H1 (cell line): Measurements from ENCODE around the gene MYLK2. TPM values are rescaled to one million over a fixed set of nuclear protein-coding genes. Genes with fewer than 3 reads are reported as not detected.

Experiments used
- CTCF ChIA-PET: fragments of 300-600 bp; sonication (Branson Sonifier 250); formaldehyde crosslinking; loops from one replicate; lab custom pipeline; 2021; ENCODE audit not compliant: partially characterized antibody; lab: Charles Lee
- POLR2A ChIA-PET: fragments of 300-600 bp; sonication (Branson Sonifier 250); formaldehyde crosslinking; loops from one replicate; lab custom pipeline; 2021; ENCODE audit warnings: inconsistent platforms; ENCODE audit not compliant: partially characterized antibody; lab: Charles Lee
- DNase-seq, 2 experiments: peaks; one replicate each; pipeline versions ENCODE4 v3.0.0 to v3.0.0-alpha.2; 2010 to 2022; ENCODE audit warnings: low spot score in 2 of 2, low read depth in 1 of 2, mixed read lengths in 1 of 2
- FAIRE-seq: peaks from 2 replicates; lab custom pipeline; 2011; peaks lifted over from hg19 to GRCh38; lab: Jason Lieb, UNC
- H2AFZ ChIP-seq: 2 replicates; pipeline ENCODE4 v1.8.1; 2012; ENCODE audit warnings: low read length, inconsistent platforms
- H2AK5ac ChIP-seq: 2 replicates; pipeline ENCODE4 v1.6.1; 2013; ENCODE audit warnings: low read depth, low read length
- H2BK120ac ChIP-seq: replicated peaks from 2 replicates; pipeline ENCODE3; 2013; ENCODE audit warnings: low read depth, low read length, inconsistent platforms
- H2BK12ac ChIP-seq: 2 replicates; pipeline ENCODE4 v1.6.1; 2013; ENCODE audit warnings: low read depth, low read length
- H2BK15ac ChIP-seq: 2 replicates; pipeline ENCODE4 v1.6.1; 2013; ENCODE audit warnings: low read length
- H2BK20ac ChIP-seq: 2 replicates; pipeline ENCODE4 v1.6.1; 2013; ENCODE audit warnings: low read length
- H2BK5ac ChIP-seq: 2 replicates; pipeline ENCODE4 v1.6.1; 2013; ENCODE audit warnings: low read depth, low read length
- H3K14ac ChIP-seq: 2 replicates; pipeline ENCODE4 v1.6.1; 2013; ENCODE audit warnings: inconsistent platforms; ENCODE audit not compliant: insufficient read length
- H3K18ac ChIP-seq: 2 replicates; pipeline ENCODE4 v1.6.1; 2013; ENCODE audit warnings: low read length; ENCODE audit errors: extremely low read depth
- H3K23ac ChIP-seq: 2 replicates; pipeline ENCODE4 v1.6.1; 2013; ENCODE audit warnings: inconsistent platforms; ENCODE audit not compliant: insufficient read length
- H3K23me2 ChIP-seq: 2 replicates; pipeline ENCODE4 v1.6.1; 2013; ENCODE audit warnings: low read depth, low read length
- H3K27ac ChIP-seq: 2 replicates; pipeline ENCODE4 v1.6.1; 2011; ENCODE audit warnings: low read depth, low read length, inconsistent platforms
- H3K27me3 ChIP-seq, 4 experiments: replicated peaks in 1 of 4; 1 replicate in 1 of 4; 2 replicates in 3 of 4; pipeline versions ENCODE4 v1.6.1 to v1.8.1; 2011 to 2013; ENCODE audit warnings: low read length in 3 of 4, mild to moderate bottlenecking in 3 of 4, inconsistent platforms in 2 of 4, mixed read lengths in 2 of 4, moderate library complexity in 1 of 4; ENCODE audit not compliant: control insufficient read depth in 3 of 4, insufficient read depth in 3 of 4; ENCODE audit errors: extremely low read depth in 1 of 4
- H3K36me3 ChIP-seq, 4 experiments: 2 replicates each; pipeline versions ENCODE4 v1.6.1 to v1.8.1; 2011 to 2013; ENCODE audit warnings: mild to moderate bottlenecking in 4 of 4, low read length in 3 of 4, moderate library complexity in 2 of 4, control low read depth in 1 of 4, inconsistent platforms in 1 of 4; ENCODE audit not compliant: insufficient read depth in 4 of 4, control insufficient read depth in 2 of 4
- H3K4ac ChIP-seq: replicated peaks from 2 replicates; pipeline ENCODE3; 2013; ENCODE audit warnings: low read length, low read depth, mixed read lengths, inconsistent platforms; ENCODE audit not compliant: insufficient read length
- H3K4me1 ChIP-seq, 4 experiments: replicated peaks in 1 of 4; 1 replicate in 1 of 4; 2 replicates in 3 of 4; pipeline versions ENCODE4 v1.6.1 to v1.8.1; 2011 to 2013; ENCODE audit warnings: low read length in 3 of 4, inconsistent platforms in 2 of 4, mixed read lengths in 1 of 4; ENCODE audit not compliant: insufficient read depth in 4 of 4, control insufficient read depth in 3 of 4
- H3K4me2 ChIP-seq, 2 experiments: 2 replicates each; pipeline versions ENCODE4 v1.6.1 to v1.8.1; 2011 to 2013; ENCODE audit warnings: low read depth in 2 of 2, low read length in 2 of 2, control low read depth in 1 of 2, inconsistent platforms in 1 of 2, mild to moderate bottlenecking in 1 of 2; ENCODE audit not compliant: insufficient read depth in 1 of 2
- H3K4me3 ChIP-seq, 4 experiments: fragments of 200-600, 300-600 bp in 1 of 4; sonication (generic), shearing (Covaris generic), sonication (Bioruptor Twin) in 1 of 4; 2 replicates each; pipeline versions ENCODE4 v1.5.1 to v1.8.1; 2011 to 2016; ENCODE audit warnings: low read length in 4 of 4, low read depth in 3 of 4, control low read depth in 2 of 4, inconsistent platforms in 2 of 4, mild to moderate bottlenecking in 2 of 4, mixed read lengths in 1 of 4, moderate library complexity in 1 of 4; ENCODE audit not compliant: insufficient read depth in 2 of 4; ENCODE audit errors: extremely low read depth in 1 of 4
- H3K56ac ChIP-seq: replicated peaks from 2 replicates; pipeline ENCODE3; 2013; ENCODE audit warnings: low read depth, mild to moderate bottlenecking, mixed read lengths, low read length, inconsistent platforms; ENCODE audit not compliant: insufficient read length
- H3K79me1 ChIP-seq: 2 replicates; pipeline ENCODE4 v1.6.1; 2013; ENCODE audit warnings: low read depth, low read length, control low read depth
- H3K79me2 ChIP-seq, 2 experiments: 2 replicates each; pipeline versions ENCODE4 v1.6.1 to v1.8.1; 2012 to 2013; ENCODE audit warnings: low read length in 2 of 2, mild to moderate bottlenecking in 2 of 2, inconsistent platforms in 1 of 2; ENCODE audit not compliant: insufficient read depth in 2 of 2, control insufficient read depth in 1 of 2
- H3K9ac ChIP-seq, 4 experiments: replicated peaks in 1 of 4; 1 replicate in 1 of 4; 2 replicates in 3 of 4; pipeline versions ENCODE4 v1.6.1 to v1.8.1; 2011 to 2013; ENCODE audit warnings: low read depth in 3 of 4, low read length in 3 of 4, control low read depth in 2 of 4, mild to moderate bottlenecking in 2 of 4, moderate library complexity in 2 of 4, inconsistent platforms in 1 of 4; ENCODE audit errors: extremely low read depth in 1 of 4
- H3K9me3 ChIP-seq, 2 experiments: 2 replicates each; pipeline versions ENCODE4 v1.6.1 to v1.8.1; 2012 to 2013; ENCODE audit warnings: mild to moderate bottlenecking in 2 of 2, moderate library complexity in 2 of 2, control low read depth in 1 of 2, inconsistent platforms in 1 of 2, low read depth in 1 of 2, low read length in 1 of 2, mixed read lengths in 1 of 2; ENCODE audit not compliant: insufficient read depth in 2 of 2
- H4K20me1 ChIP-seq, 2 experiments: replicated peaks in 1 of 2; 2 replicates each; pipeline versions ENCODE3 to v1.8.1; 2011 to 2013; ENCODE audit warnings: inconsistent platforms in 2 of 2, low read length in 2 of 2, mild to moderate bottlenecking in 1 of 2; ENCODE audit not compliant: insufficient read depth in 2 of 2, control insufficient read depth in 1 of 2
- H4K5ac ChIP-seq: 2 replicates; pipeline ENCODE4 v1.6.1; 2013; ENCODE audit warnings: low read length, low read depth, mixed read lengths, inconsistent platforms; ENCODE audit not compliant: insufficient read length
- H4K8ac ChIP-seq: 2 replicates; pipeline ENCODE4 v1.8.0; 2013; ENCODE audit warnings: mild to moderate bottlenecking, moderate library complexity, low read length, inconsistent platforms; ENCODE audit not compliant: insufficient read depth; ENCODE audit errors: extremely low read depth
- H4K91ac ChIP-seq: replicated peaks from 2 replicates; pipeline ENCODE3; 2013; ENCODE audit warnings: low read length, mixed read lengths, inconsistent platforms; ENCODE audit not compliant: insufficient read length
- ATF3 ChIP-seq: IDR thresholded peaks from 2 replicates; pipeline ENCODE4 v1.6.1; 2011; ENCODE audit warnings: low read depth, mild to moderate bottlenecking, low read length; ENCODE audit not compliant: insufficient read depth
- BACH1 ChIP-seq: IDR thresholded peaks from 2 replicates; pipeline ENCODE4 v1.6.1; 2012; ENCODE audit warnings: low read length, improper control_type of control experiment
- EZH2 ChIP-seq: fragments of 200-600 bp; sonication (generic); IDR thresholded peaks from 2 replicates; pipeline ENCODE4 v1.7.1; 2012; ENCODE audit warnings: low read depth, mild to moderate bottlenecking, moderate library complexity, low read length, inconsistent platforms; ENCODE audit not compliant: severe bottlenecking
- HDAC2 ChIP-seq, 2 experiments: fragments of 300-600 bp in 1 of 2; sonication (generic) in 1 of 2; IDR thresholded peaks; 2 replicates each; pipeline ENCODE4 v1.6.1; 2011 to 2012; ENCODE audit warnings: low read depth in 2 of 2, low read length in 2 of 2, mild to moderate bottlenecking in 2 of 2, moderate library complexity in 2 of 2, borderline replicate concordance in 1 of 2, inconsistent platforms in 1 of 2
- KDM1A ChIP-seq: fragments of 200-600, 300-600 bp; sonication (generic); IDR thresholded peaks from 2 replicates; pipeline ENCODE4 v1.7.1; 2016; ENCODE audit warnings: mild to moderate bottlenecking, low read length, borderline replicate concordance
- MAX ChIP-seq: IDR thresholded peaks from 2 replicates; pipeline ENCODE4 v1.6.1; 2012; ENCODE audit warnings: inconsistent platforms
- RXRA ChIP-seq: IDR thresholded peaks from 2 replicates; pipeline ENCODE4 v1.6.1; 2011; ENCODE audit warnings: low read depth, mild to moderate bottlenecking, low read length, moderate library complexity; ENCODE audit not compliant: insufficient read depth
- USF2 ChIP-seq: IDR thresholded peaks from 2 replicates; pipeline ENCODE4 v1.6.1; 2011; ENCODE audit warnings: low read length, improper control_type of control experiment
- WGBS, 2 experiments: shearing (Covaris generic) in 1 of 2; methylation state at CpG; one replicate each; pipeline versions ENCODE4 v1.1.6 to v1.1.7; 2013 to 2015; ENCODE audit warnings: low lambda C conversion rate in 2 of 2, mixed read lengths in 2 of 2, inconsistent platforms in 1 of 2, low coverage in 1 of 2, missing lambda C conversion rate in 1 of 2; ENCODE audit not compliant: insufficient replicate concordance in 2 of 2, insufficient coverage in 1 of 2, insufficient read length in 1 of 2; ENCODE audit errors: extremely low coverage in 1 of 2, missing lambda C conversion rate in 1 of 2; 5-methylcytosine and 5-hydroxymethylcytosine counted together
- polyA plus RNA-seq, 7 experiments: library from polyadenylated mRNA; depleted of rRNA in 3 of 7; stranded (reverse) in 5 of 7; unstranded in 2 of 7; fragments of >200 nt in 5 of 7; fragments of 200-250 nt in 2 of 7; gene quantifications; 1 replicate in 5 of 7; 2 replicates in 1 of 7; 4 replicates in 1 of 7; pipeline versions ENCODE4 v1.2.1 to v1.2.3, GENCODE V29; 2011 to 2013; ENCODE audit warnings: missing spikeins in 2 of 7, mixed read lengths in 2 of 7
- total RNA-seq: library from RNA; stranded (reverse); fragmentation: NEBNext Ultra II Directional; extraction: Animal tissue kit (Norgen Biotek cat#: 25700); gene quantifications from 2 replicates; pipeline ENCODE4 v1.2.1, GENCODE V29; 2021
- TF ChIP-seq, protein P1 (sequence below): IDR thresholded peaks from 2 replicates; pipeline ENCODE4 v1.6.1; 2012; ENCODE audit warnings: inconsistent platforms

The MYLK2 gene
- total and polyA plus RNA-seq, 2 of the 8 experiments (the other 6 are each of a cell fraction or from before 2014, with no cell fraction given) = 0.22 to 0.26 TPM

GRCh38 chr20:31875671-31876070 is 56.5 kb downstream of the MYLK2 start:
- peaks cover 10% of the 10 kb centered on the region; the same call in 1 of the 2 replicates for H3K23me2 ChIP-seq
- no peak overlapping the region for H3K56ac ChIP-seq
- H3K36me3 ChIP-seq = no peaks in the 10 kb centered on the region
- H2BK15ac ChIP-seq = no peak overlapping the region
- FAIRE-seq = no peak
- H4K91ac ChIP-seq = no peak overlapping the region
- no peaks in the 10 kb centered on the region for H4K20me1 ChIP-seq
- no peak overlapping the region for H3K23ac ChIP-seq
- no peak overlapping the region for H2BK120ac ChIP-seq
- H2BK12ac ChIP-seq = no peak overlapping the region
- H3K14ac ChIP-seq = no peak overlapping the region
- H2BK5ac ChIP-seq = no peak overlapping the region
- H3K79me2 ChIP-seq = no peaks in the 10 kb centered on the region
- no peak overlapping the region for H2AK5ac ChIP-seq
- H3K4me1 ChIP-seq = peaks cover 0 to 3% (median 1%) of the 10 kb centered on the region in 4 experiments; a peak in 3 of 7 replicates
- no peak overlapping the region for H3K18ac ChIP-seq
- no peak overlapping the region for H3K4me2 ChIP-seq
- H3K9ac ChIP-seq = no peak overlapping the region
- no peaks in the 10 kb centered on the region for H3K9me3 ChIP-seq
- POLR2A ChIA-PET = no interaction called here
- H3K79me1 ChIP-seq = no peaks in the 10 kb centered on the region
- CTCF ChIA-PET = no interaction called here
- H3K4ac ChIP-seq = no peak overlapping the region
- 90% methylated on average over 2 of the region's 2 CpGs; no CpG with 5 or more reads in 1 of the 2 experiments for WGBS, 2 experiments
- H2BK20ac ChIP-seq = no peak overlapping the region
- no peak overlapping the region for H4K8ac ChIP-seq
- H2AFZ ChIP-seq = no peak overlapping the region
- no peak overlapping the region for H4K5ac ChIP-seq
- DNase-seq = no peak
- no peak overlapping the region for H3K27ac ChIP-seq
- peaks cover 1 to 13% (median 9%) of the 10 kb centered on the region in 4 experiments for H3K27me3 ChIP-seq
- H3K4me3 ChIP-seq = no peak overlapping the region
- TF ChIP-seq, protein P1, sequence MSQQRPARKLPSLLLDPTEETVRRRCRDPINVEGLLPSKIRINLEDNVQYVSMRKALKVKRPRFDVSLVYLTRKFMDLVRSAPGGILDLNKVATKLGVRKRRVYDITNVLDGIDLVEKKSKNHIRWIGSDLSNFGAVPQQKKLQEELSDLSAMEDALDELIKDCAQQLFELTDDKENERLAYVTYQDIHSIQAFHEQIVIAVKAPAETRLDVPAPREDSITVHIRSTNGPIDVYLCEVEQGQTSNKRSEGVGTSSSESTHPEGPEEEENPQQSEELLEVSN = no peak
- TF ChIP-seq KDM1A (no peak), RXRA (no peak), ATF3 (no peak), HDAC2 (IDR thresholded peaks at IDR 0.05; ENCODE audit: borderline replicate concordance in 1 of 2, low read depth in 2 of 2, low read length in 2 of 2) (no peak), EZH2 (no peak), USF2 (no peak), BACH1 (no peak), MAX (no peak)
